Measurements from ENCODE around the gene LFNG. TPM values are rescaled to one million over a fixed set of nuclear protein-coding genes. Genes with fewer than 3 reads are reported as not detected.

LFNG gene
- total RNA-seq, 2 donors from 2014 or later = 16.0 to 47.2 TPM

- no peaks in the 10 kb centered on the region for H3K27me3 Mint-ChIP-seq (ENCODE audit: insufficient read depth)
- no peak overlapping the region for H3K4me3 ChIP-seq (ENCODE audit: low read length)
- WGBS, 2 experiments (ENCODE audit: insufficient coverage in 1 of 2, insufficient read length in 1 of 2) = 86 to 92% methylated on average over 12 to 21 of the region's 21 CpGs
- no peak overlapping the region for H3K27ac ChIP-seq (ENCODE audit: low read depth, low read length)
- H3K9me3 Mint-ChIP-seq = peaks cover 3% of the 10 kb centered on the region
- no peak for TF ChIP-seq CTCF (conservative IDR thresholded peaks at IDR 0.05)
- H3K4me1 ChIP-seq (ENCODE audit: control insufficient read depth, insufficient read depth, low read length) = no peaks in the 10 kb centered on the region
- H3K4me1 Mint-ChIP-seq = no peaks in the 10 kb centered on the region
- no peak overlapping the region for H3K9ac ChIP-seq (ENCODE audit: extremely low read depth, low read length, poor library complexity, severe bottlenecking)
- no peak overlapping the region for H3K27ac Mint-ChIP-seq
- H3K36me3 Mint-ChIP-seq (ENCODE audit: low read depth) = no peaks in the 10 kb centered on the region
- H3K4me3 Mint-ChIP-seq = no peak overlapping the region
- H3K27me3 ChIP-seq (ENCODE audit: control insufficient read depth, insufficient read depth, low read length, poor library complexity, severe bottlenecking) = no peaks in the 10 kb centered on the region
- no peaks in the 10 kb centered on the region for H3K36me3 ChIP-seq (ENCODE audit: control insufficient read depth, insufficient read depth, low read length)
- peak; percentile 44 for DNase-seq
- H3K9me3 ChIP-seq (ENCODE audit: control insufficient read depth, low read length) = peaks cover 5% of the 10 kb centered on the region
Measured at GRCh38 chr7:2480070-2480408, 39.5 kb upstream of the LFNG start.

GRCh38 chr7:2481195-2481594 lies 38.4 kb upstream of the LFNG start:
- Histone ChIP-seq H3K27ac (ENCODE audit: low read depth, low read length) (no peak overlapping the region), H3K27me3 (ENCODE audit: control insufficient read depth, insufficient read depth, low read length, poor library complexity, severe bottlenecking) (no peaks in the 10 kb centered on the region), H3K4me1 (ENCODE audit: control insufficient read depth, insufficient read depth, low read length) (no peaks in the 10 kb centered on the region), H3K9ac (ENCODE audit: extremely low read depth, low read length, poor library complexity, severe bottlenecking) (no peak overlapping the region), H3K9me3 (ENCODE audit: control insufficient read depth, low read length) (peaks cover 5% of the 10 kb centered on the region), H3K36me3 (ENCODE audit: control insufficient read depth, insufficient read depth, low read length) (no peaks in the 10 kb centered on the region), H3K4me3 (ENCODE audit: low read length) (no peak overlapping the region)
- no peaks in the 10 kb centered on the region for H3K27me3 Mint-ChIP-seq (ENCODE audit: insufficient read depth)
- peaks cover 3% of the 10 kb centered on the region for H3K9me3 Mint-ChIP-seq
- no peaks in the 10 kb centered on the region for H3K36me3 Mint-ChIP-seq (ENCODE audit: low read depth)
- no peak for DNase-seq
- no peak overlapping the region for H3K27ac Mint-ChIP-seq
- no peaks in the 10 kb centered on the region for H3K4me1 Mint-ChIP-seq
- no peak overlapping the region for H3K4me3 Mint-ChIP-seq
- WGBS, 2 experiments (ENCODE audit: insufficient coverage in 1 of 2, insufficient read length in 1 of 2) = 92 to 93% methylated on average over 4 of the region's 4 CpGs
- no peak for TF ChIP-seq CTCF (conservative IDR thresholded peaks at IDR 0.05)

GRCh38 chr7:2482725-2483451 lies 36.7 kb upstream of the LFNG start:
- TF ChIP-seq CTCF (conservative IDR thresholded peaks at IDR 0.05) = peak; percentile 22
- Histone ChIP-seq H3K9ac (ENCODE audit: extremely low read depth, low read length, poor library complexity, severe bottlenecking) (no peak overlapping the region), H3K9me3 (ENCODE audit: control insufficient read depth, low read length) (peaks cover 5% of the 10 kb centered on the region), H3K36me3 (ENCODE audit: control insufficient read depth, insufficient read depth, low read length) (no peaks in the 10 kb centered on the region), H3K27ac (ENCODE audit: low read depth, low read length) (no peak overlapping the region), H3K4me1 (ENCODE audit: control insufficient read depth, insufficient read depth, low read length) (no peaks in the 10 kb centered on the region), H3K4me3 (ENCODE audit: low read length) (no peak overlapping the region), H3K27me3 (ENCODE audit: control insufficient read depth, insufficient read depth, low read length, poor library complexity, severe bottlenecking) (no peaks in the 10 kb centered on the region)
- H3K27ac Mint-ChIP-seq = no peak overlapping the region
- peaks cover 3% of the 10 kb centered on the region for H3K9me3 Mint-ChIP-seq
- H3K36me3 Mint-ChIP-seq (ENCODE audit: low read depth) = no peaks in the 10 kb centered on the region
- H3K4me1 Mint-ChIP-seq = no peaks in the 10 kb centered on the region
- H3K27me3 Mint-ChIP-seq (ENCODE audit: insufficient read depth) = no peaks in the 10 kb centered on the region
- peak; percentile 51 for DNase-seq
- H3K4me3 Mint-ChIP-seq = no peak overlapping the region
- WGBS, 2 experiments (ENCODE audit: insufficient coverage in 1 of 2, insufficient read length in 1 of 2) = 93 to 96% methylated on average over 9 to 10 of the region's 10 CpGs

Data from endodermal cell (in vitro differentiated cells).